GM10266 (cell line): Measurements from ENCODE around the gene ZBTB8A.
"Not testable (repeated sequence)": the region's sequence is repeated elsewhere in the genome, so short reads cannot be mapped to it uniquely, and the experiment has no call there.

ENCODE experiments used
- DNase-seq: peaks from one replicate; pipeline ENCODE4 v3.0.0; 2012; ENCODE audit errors: extremely low spot score
- CTCF ChIP-seq: IDR thresholded peaks from 2 replicates; pipeline ENCODE4 v1.5.1; 2012; ENCODE audit warnings: mild to moderate bottlenecking, low read depth; ENCODE audit not compliant: control insufficient read depth, insufficient read depth; ENCODE audit errors: missing control alignments

The ZBTB8A gene

GRCh38 chr1:32536764-32537163 is 2.5 kb upstream of the ZBTB8A start:
- no peak for TF ChIP-seq CTCF
- DNase-seq, result no peak

- TF ChIP-seq CTCF, result no peak
- DNase-seq, result peak; percentile 70
These were observed 651 bp downstream of the ZBTB8A start for GRCh38 chr1:32539584-32540571.

- TF ChIP-seq CTCF, result no peak
- DNase-seq, result no peak
These were observed 1.4 kb downstream of the ZBTB8A start for GRCh38 chr1:32540605-32541004.

- DNase-seq, result no peak
- no peak for TF ChIP-seq CTCF
These were observed 1.9 kb downstream of the ZBTB8A start for GRCh38 chr1:32541064-32541566.

- DNase-seq, result no peak
- no peak for TF ChIP-seq CTCF
These were observed 7.4 kb downstream of the ZBTB8A start for GRCh38 chr1:32546611-32547010.

GRCh38 chr1:32549616-32550015 is 10.4 kb downstream of the ZBTB8A start:
- no peak for TF ChIP-seq CTCF
- DNase-seq, result no peak

GRCh38 chr1:32554288-32554687 is 15.1 kb downstream of the ZBTB8A start:
- no peak for DNase-seq
- TF ChIP-seq CTCF, result no peak

GRCh38 chr1:32557035-32557434 is 17.8 kb downstream of the ZBTB8A start:
- not testable (repeated sequence) for DNase-seq
